Neural progenitor cell (in vitro differentiated cells): ENCODE results near the gene PDZK1IP1. TPM values are rescaled to one million over a fixed set of nuclear protein-coding genes. Genes with fewer than 3 reads are reported as not detected.
"Not testable (repeated sequence)": the region's sequence is repeated elsewhere in the genome, so short reads cannot be mapped to it uniquely, and the experiment has no call there.

Source experiments
- DNase-seq: peaks from one replicate; pipeline ENCODE4 v3.0.0-alpha.2; 2016; ENCODE audit warnings: low spot score
- H2AFZ ChIP-seq: fragments of 200-600 bp; sonication (generic); replicated peaks from 2 replicates; pipeline ENCODE4 v1.6.1; 2016; ENCODE audit warnings: antibody characterized with exemption
- H3F3A ChIP-seq: fragments of 200-600 bp; sonication (generic); 2 replicates; pipeline ENCODE4 v1.6.1; 2016; ENCODE audit warnings: antibody characterized with exemption, low read depth
- H3K27ac ChIP-seq: fragments of 200-600 bp; sonication (generic); 2 replicates; pipeline ENCODE4 v1.5.1; 2016; ENCODE audit warnings: mild to moderate bottlenecking
- H3K27me3 ChIP-seq: fragments of 200-600 bp; sonication (generic); 2 replicates; pipeline ENCODE4 v1.6.1; 2016; ENCODE audit warnings: mild to moderate bottlenecking, moderate library complexity
- H3K36me3 ChIP-seq: fragments of 200-600 bp; sonication (generic); 2 replicates; pipeline ENCODE4 v1.5.1; 2016
- H3K4me1 ChIP-seq: fragments of 200-600 bp; sonication (generic); 2 replicates; pipeline ENCODE4 v1.6.1; 2016; ENCODE audit warnings: mixed run types
- H3K4me2 ChIP-seq: fragments of 200-600 bp; sonication (generic); 2 replicates; pipeline ENCODE4 v1.6.1; 2016
- H3K4me3 ChIP-seq: fragments of 200-600 bp; sonication (generic); 2 replicates; pipeline ENCODE4 v1.5.1; 2016
- H3K79me2 ChIP-seq: fragments of 200-600 bp; sonication (generic); 2 replicates; pipeline ENCODE4 v1.6.1; 2016; ENCODE audit warnings: low read depth
- H3K9ac ChIP-seq: fragments of 200-600 bp; sonication (generic); 2 replicates; pipeline ENCODE4 v1.6.1; 2016
- H3K9me3 ChIP-seq: fragments of 200-600 bp; sonication (generic); 2 replicates; pipeline ENCODE4 v1.5.1; 2016; ENCODE audit warnings: low read depth
- H4K20me1 ChIP-seq: fragments of 200-600 bp; sonication (generic); 2 replicates; pipeline ENCODE4 v1.6.1; 2016; ENCODE audit warnings: low read depth
- H3K27ac Mint-ChIP-seq: 3 replicates; pipeline ENCODE4 v1.8.0; 2021; ENCODE audit warnings: mixed read lengths
- H3K27me3 Mint-ChIP-seq: 2 replicates; pipeline ENCODE4 v1.8.0; 2022; ENCODE audit warnings: low read depth, mild to moderate bottlenecking, inconsistent platforms, moderate library complexity, mixed read lengths; ENCODE audit not compliant: insufficient read depth
- H3K36me3 Mint-ChIP-seq: 3 replicates; pipeline ENCODE4 v1.8.0; 2021; ENCODE audit warnings: mixed read lengths
- H3K4me1 Mint-ChIP-seq: 3 replicates; pipeline ENCODE4 v1.8.0; 2021; ENCODE audit warnings: mixed read lengths
- H3K4me3 Mint-ChIP-seq: 3 replicates; pipeline ENCODE4 v1.8.0; 2021; ENCODE audit warnings: mild to moderate bottlenecking, moderate library complexity, mixed read lengths
- H3K9me3 Mint-ChIP-seq: 3 replicates; pipeline ENCODE4 v1.8.0; 2020; ENCODE audit warnings: mixed read lengths
- EZH2 ChIP-seq: fragments of 200-600 bp; sonication (generic); IDR thresholded peaks from 2 replicates; pipeline ENCODE4 v1.6.1; 2017; ENCODE audit warnings: antibody characterized with exemption, mild to moderate bottlenecking, moderate library complexity
- EZH2phosphoT487 ChIP-seq: fragments of 200-600 bp; sonication (generic); IDR thresholded peaks from 2 replicates; pipeline ENCODE4 v1.6.1; 2017; ENCODE audit warnings: antibody characterized with exemption
- total RNA-seq: library from RNA; depleted of rRNA; stranded (reverse); fragments of >200 nt; gene quantifications from 2 replicates; pipeline ENCODE4 v1.2.3, GENCODE V29; 2015; ENCODE audit warnings: low replicate concordance
- TF ChIP-seq, protein P1 (sequence below): fragments of 200-600 bp; sonication (generic); IDR thresholded peaks from 2 replicates; pipeline ENCODE4 v1.5.1; 2017; ENCODE audit warnings: antibody characterized with exemption, mild to moderate bottlenecking

PDZK1IP1 gene
- total RNA-seq, 1 donor from 2014 or later = not detected

DNA sequence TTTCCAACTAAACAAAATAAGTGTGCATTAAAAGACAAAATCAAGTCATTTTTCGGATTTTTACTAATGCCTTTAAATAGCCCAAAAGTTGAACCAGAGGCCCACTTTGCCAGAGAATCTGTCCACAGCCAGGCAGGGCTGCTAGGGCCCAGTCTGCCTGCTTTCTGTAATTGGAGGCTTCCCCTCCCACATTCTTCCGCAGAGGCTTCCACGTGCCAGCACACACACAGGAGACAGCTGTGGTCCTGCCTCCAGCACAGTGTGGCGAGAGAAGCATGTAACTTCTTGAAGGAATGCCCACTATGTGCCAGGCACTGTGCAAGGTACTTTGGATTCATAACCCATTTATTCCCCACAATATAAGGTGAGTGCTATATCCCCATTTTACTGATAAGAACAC lies 11.3 kb upstream of the PDZK1IP1 start:
- Histone ChIP-seq H3K27me3 (peaks cover 81% of the 10 kb centered on the region), H3K79me2 (no peaks in the 10 kb centered on the region), H3K9ac (no peak overlapping the region), H3K4me2 (no peak overlapping the region), H4K20me1 (no peaks in the 10 kb centered on the region), H3F3A (no peaks in the 10 kb centered on the region), H3K36me3 (no peaks in the 10 kb centered on the region), H2AFZ (no peak overlapping the region), H3K9me3 (no peaks in the 10 kb centered on the region), H3K27ac (no peak overlapping the region), H3K4me1 (no peaks in the 10 kb centered on the region), H3K4me3 (no peak overlapping the region)
- Mint-ChIP-seq H3K4me3 (no peak overlapping the region), H3K27me3 (peaks cover 7% of the 10 kb centered on the region), H3K9me3 (peaks cover 7% of the 10 kb centered on the region), H3K27ac (no peak overlapping the region), H3K36me3 (no peaks in the 10 kb centered on the region), H3K4me1 (no peaks in the 10 kb centered on the region)
- TF ChIP-seq EZH2phosphoT487 (no peak), EZH2 (no peak)
- TF ChIP-seq, protein P1, sequence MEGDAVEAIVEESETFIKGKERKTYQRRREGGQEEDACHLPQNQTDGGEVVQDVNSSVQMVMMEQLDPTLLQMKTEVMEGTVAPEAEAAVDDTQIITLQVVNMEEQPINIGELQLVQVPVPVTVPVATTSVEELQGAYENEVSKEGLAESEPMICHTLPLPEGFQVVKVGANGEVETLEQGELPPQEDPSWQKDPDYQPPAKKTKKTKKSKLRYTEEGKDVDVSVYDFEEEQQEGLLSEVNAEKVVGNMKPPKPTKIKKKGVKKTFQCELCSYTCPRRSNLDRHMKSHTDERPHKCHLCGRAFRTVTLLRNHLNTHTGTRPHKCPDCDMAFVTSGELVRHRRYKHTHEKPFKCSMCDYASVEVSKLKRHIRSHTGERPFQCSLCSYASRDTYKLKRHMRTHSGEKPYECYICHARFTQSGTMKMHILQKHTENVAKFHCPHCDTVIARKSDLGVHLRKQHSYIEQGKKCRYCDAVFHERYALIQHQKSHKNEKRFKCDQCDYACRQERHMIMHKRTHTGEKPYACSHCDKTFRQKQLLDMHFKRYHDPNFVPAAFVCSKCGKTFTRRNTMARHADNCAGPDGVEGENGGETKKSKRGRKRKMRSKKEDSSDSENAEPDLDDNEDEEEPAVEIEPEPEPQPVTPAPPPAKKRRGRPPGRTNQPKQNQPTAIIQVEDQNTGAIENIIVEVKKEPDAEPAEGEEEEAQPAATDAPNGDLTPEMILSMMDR = no peak
- peak; percentile 46 for DNase-seq

DNA sequence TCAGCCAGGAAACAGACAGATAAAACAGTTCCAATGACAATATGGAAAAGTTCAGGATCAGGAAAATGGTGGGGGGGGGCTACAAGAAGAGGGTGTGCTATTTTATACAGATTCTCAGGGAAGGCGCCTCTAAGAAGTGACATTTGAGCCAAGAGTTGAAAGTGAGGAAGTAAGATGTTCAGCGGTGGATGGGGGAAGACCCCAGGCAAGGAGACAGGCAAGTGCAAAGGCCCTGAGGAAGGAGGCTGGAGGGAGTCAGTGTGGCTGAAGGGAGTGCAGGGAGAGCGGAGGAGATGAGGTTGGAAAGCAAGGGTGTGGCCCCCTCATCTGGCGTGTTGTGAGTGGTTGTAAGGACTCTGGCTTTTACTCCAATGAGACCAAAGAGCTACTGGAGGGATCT lies 8.4 kb upstream of the PDZK1IP1 start:
- H3K27me3 ChIP-seq = peaks cover 71% of the 10 kb centered on the region
- H3K79me2 ChIP-seq = no peaks in the 10 kb centered on the region
- H3K9ac ChIP-seq = no peak overlapping the region
- no peaks in the 10 kb centered on the region for H3K36me3 ChIP-seq
- H3K4me1 ChIP-seq = peaks cover under 1% of the 10 kb centered on the region
- H3K27ac Mint-ChIP-seq = no peak overlapping the region
- H3K4me3 ChIP-seq = no peak overlapping the region
- peaks cover 2% of the 10 kb centered on the region for H3K9me3 Mint-ChIP-seq
- H3K36me3 Mint-ChIP-seq = no peaks in the 10 kb centered on the region
- peaks cover 6% of the 10 kb centered on the region for H3K27me3 Mint-ChIP-seq
- DNase-seq = no peak
- no peak overlapping the region for H3K4me3 Mint-ChIP-seq
- no peaks in the 10 kb centered on the region for H3K9me3 ChIP-seq
- H4K20me1 ChIP-seq = no peaks in the 10 kb centered on the region
- H3K4me1 Mint-ChIP-seq = peaks cover 1% of the 10 kb centered on the region
- H3F3A ChIP-seq = no peaks in the 10 kb centered on the region
- no peak for TF ChIP-seq EZH2
- TF ChIP-seq, protein P1 = no peak
- TF ChIP-seq EZH2phosphoT487 = no peak
- no peak overlapping the region for H2AFZ ChIP-seq
- no peak overlapping the region for H3K27ac ChIP-seq
- no peak overlapping the region for H3K4me2 ChIP-seq

DNA sequence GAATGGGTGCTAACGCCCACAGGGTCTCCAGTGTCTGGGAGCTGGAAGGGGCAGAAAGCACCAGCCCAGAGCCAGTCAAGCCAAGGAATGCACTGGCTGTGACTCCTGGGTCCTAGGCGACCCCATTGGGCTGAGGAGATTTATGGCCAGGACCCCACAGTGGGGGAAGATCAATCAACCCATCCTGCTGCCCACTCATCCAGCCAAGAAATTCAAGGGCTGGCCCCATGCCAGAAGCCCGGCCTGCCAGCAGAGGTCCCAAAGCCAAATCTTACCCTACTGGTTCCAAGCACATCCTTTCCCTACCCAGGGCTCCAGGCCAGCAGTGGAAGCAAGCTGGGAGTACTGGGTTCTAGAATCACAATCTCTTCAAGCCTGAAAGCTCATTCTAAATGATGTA lies 6.8 kb upstream of the PDZK1IP1 start:
- Mint-ChIP-seq H3K27ac (no peak overlapping the region), H3K36me3 (no peaks in the 10 kb centered on the region)

DNA sequence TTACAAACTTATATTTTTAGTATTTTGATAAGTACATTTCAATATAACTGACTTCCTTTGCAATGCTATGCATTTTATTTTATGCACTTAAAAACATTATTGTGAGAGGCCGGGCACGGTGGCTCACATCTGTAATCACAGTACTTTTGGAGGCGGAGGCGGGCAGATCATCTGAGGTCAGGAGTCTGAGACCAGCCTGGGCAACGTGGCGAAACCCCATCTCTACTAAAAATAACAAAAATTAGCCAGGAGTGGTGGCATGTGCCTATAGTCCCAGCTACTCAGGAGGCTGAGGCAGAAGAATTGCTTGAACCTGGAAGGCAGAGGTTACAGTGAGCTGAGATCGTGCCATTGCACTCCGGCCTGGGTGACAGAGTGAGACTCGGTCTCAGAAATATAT lies 6.1 kb upstream of the PDZK1IP1 start:
- H3K27me3 ChIP-seq = peaks cover 49% of the 10 kb centered on the region
- not testable (repeated sequence) for H3K79me2 ChIP-seq, H2AFZ ChIP-seq, H3K36me3 Mint-ChIP-seq, H3F3A ChIP-seq, H3K4me3 Mint-ChIP-seq, DNase-seq, H3K36me3 ChIP-seq, H3K27ac Mint-ChIP-seq, H4K20me1 ChIP-seq, H3K4me2 ChIP-seq, H3K9me3 Mint-ChIP-seq, H3K4me1 ChIP-seq, H3K27ac ChIP-seq, H3K4me3 ChIP-seq, H3K9me3 ChIP-seq, H3K4me1 Mint-ChIP-seq, H3K9ac ChIP-seq
- peaks cover 13% of the 10 kb centered on the region for H3K27me3 Mint-ChIP-seq

More for the DNA sequence above, 6.8 kb upstream of the PDZK1IP1 start:
- Histone ChIP-seq H4K20me1 (no peaks in the 10 kb centered on the region), H3K27me3 (peaks cover 55% of the 10 kb centered on the region), H3K9me3 (no peaks in the 10 kb centered on the region), H3K4me3 (no peak overlapping the region), H3K4me1 (peaks cover 3% of the 10 kb centered on the region), H3K4me2 (no peak overlapping the region), H3K79me2 (no peaks in the 10 kb centered on the region), H3F3A (no peaks in the 10 kb centered on the region), H3K27ac (no peak overlapping the region), H3K36me3 (no peaks in the 10 kb centered on the region), H3K9ac (no peak overlapping the region), H2AFZ (no peak overlapping the region)
- Mint-ChIP-seq H3K9me3 (no peaks in the 10 kb centered on the region), H3K27me3 (peaks cover 10% of the 10 kb centered on the region), H3K4me3 (no peak overlapping the region), H3K4me1 (peaks cover 9% of the 10 kb centered on the region)
- DNase-seq = no peak
- no peak for TF ChIP-seq EZH2
- TF ChIP-seq, protein P1 = peak; percentile 12
